HG02623 (cell line): ENCODE measurements around the gene VTN.

Source experiments
- ATAC-seq: cut with Tn5 transposase; IDR thresholded peaks from one replicate; pipeline ENCODE4 v1.9.1; 2021; ENCODE audit warnings: moderate library complexity; ENCODE audit not compliant: unreplicated experiment

VTN gene

GRCh38 chr17:28369684-28370034 lies 448 bp downstream of the VTN start:
- ATAC-seq: no peak

GRCh38 chr17:28368915-28369683 lies 1.0 kb downstream of the VTN start:
- ATAC-seq: no peak

DNA sequence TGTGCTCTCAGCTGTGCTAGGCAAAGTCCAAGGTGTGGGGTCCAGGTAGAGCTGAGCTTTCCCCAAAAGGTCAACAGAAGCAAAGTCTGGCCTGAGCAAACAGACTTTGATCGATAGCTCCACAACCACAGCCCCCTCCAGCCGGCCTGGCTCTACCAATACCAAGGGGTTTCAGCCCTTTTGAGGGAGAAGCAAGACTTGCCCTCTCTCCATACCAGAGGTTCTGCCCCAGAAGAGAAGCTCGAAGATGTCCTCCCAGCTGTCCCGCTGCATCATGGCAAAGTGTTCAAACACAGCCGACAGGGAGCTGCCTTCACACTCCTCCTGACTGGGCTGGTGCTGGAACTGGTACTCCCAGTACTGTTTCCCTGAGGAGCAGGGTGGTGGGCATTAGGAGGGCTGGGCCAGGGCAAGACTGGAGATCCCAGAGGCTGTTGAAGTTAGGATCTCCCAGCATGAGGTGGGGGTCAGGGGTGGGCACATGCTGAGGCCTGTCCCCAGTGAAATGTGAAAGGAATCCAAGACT lies 1.7 kb downstream of the VTN start:
- ATAC-seq: no peak

DNA sequence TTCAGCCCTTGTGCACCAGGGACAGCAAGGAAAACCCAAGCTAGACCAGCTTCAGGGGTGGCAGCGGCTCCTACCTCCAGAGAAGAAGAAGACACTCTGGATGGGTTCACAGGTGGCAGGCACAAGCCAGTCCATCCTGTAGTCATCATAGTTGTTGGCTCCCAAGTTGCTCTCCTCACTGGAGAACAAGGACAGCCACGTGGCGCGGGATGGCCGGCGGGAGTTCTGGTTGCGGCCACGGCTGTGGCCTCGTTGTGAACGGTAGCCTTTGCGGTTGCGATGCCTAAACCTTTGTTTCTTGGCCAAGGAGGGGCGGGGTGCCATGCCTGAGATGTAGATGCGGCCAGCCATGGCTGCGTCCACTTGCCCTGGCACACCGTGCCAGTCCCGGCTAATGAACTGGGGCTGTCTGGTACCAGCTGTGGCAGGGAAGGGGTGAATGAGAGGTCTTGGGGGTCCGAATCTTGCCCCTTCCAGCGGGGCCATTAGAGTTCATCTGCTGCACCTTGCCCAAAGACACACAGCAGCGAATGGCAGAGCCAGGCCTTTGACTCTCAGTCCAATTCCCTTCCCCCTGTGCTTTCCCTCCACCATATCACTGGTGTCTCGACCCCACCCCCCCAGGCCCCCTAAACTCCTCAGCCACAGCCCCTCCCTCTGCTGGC lies 2.3 kb downstream of the VTN start:
- ATAC-seq: no peak

DNA sequence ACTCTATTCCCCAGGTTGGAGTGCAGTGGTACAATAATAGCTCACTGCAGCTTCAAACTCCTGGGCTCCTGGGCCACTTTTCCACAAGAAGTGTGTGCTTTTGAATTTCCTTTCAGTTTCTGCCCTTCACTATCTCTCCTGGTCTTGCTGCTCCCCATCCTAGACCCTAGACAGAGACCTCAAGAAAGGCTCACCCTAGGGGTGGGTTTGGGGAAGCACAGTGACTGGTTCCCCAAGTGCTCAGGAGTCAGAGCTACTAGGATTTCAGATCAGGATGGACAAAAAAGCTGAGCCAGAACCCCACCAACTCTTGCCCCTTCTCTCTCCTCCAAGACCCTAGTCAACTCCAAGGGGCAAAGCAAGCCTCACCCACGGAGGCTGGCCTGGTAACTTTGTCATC lies 3.5 kb downstream of the VTN start:
- no peak for ATAC-seq

GRCh38 chr17:28365487-28365886 lies 4.6 kb downstream of the VTN start:
- no peak for ATAC-seq

- no peak for ATAC-seq
Measured at GRCh38 chr17:28364665-28365363, 5.3 kb downstream of the VTN start, which contains the start of gene SEBOX. SEBOX (minus strand) TSS chr17:28365199; CDS start chr17:28365151, 48 bp downstream.

DNA sequence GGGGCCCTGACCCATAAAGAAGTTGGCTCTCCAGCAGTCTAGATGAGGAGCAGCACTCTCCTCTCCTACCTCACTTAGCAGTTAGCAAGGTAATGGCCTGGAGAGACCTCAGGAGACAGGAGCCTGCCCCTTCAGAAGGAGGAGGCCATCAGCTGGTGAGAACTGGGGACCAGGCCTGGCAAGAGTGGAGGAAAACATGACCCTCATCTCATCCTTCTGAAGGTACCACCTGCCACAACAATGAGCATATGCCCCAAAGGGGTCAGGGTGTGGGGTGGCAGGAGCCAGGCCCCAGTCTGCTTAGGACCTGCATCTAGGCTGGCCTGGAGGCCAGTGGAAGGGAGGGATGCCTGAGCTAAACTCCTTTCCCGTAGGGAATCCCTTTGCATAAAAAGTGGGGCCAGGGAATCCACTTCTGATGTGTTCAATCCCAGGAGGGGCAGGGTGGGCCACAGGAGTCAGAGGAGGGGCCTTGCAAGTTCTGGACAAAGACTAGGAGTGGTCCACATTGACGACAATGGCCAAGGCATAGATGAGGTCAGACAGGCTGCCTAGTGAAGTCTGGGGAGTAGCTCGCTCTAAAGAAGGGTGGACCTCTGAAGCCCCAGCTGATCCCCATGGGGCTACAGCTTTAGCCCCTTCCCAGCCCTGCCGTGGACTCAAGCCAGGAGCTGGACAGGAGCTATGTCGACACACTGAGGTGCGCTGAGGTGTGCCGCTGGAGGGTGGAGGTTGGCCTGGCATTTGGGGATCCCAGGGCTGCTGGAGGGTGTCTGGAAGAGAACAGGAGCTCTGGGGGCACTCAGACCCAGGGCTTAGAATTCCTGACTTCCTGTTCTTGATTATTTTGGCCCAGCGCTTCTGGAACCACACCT lies 6.1 kb downstream of the VTN start:
- ATAC-seq: no peak

DNA sequence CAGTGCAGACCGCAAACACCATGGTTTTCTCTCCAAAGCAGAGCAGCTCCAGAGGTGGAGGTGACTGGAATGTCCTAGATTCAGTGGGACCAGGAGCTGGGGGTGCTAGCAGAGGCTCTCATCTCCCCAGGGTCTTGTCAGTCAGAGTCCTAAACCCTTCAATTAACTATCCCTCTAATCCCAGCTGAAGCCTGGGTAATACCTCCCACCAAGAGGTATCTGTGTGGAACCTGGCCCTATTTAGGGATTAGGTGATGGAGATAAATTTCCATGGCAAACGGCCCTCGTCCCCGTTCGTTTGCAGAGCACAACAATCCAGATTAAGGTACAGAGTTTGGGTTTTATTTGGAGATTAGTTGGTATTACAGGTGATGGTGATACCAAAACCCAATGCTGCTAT lies 6.9 kb downstream of the VTN start:
- no peak for ATAC-seq

DNA sequence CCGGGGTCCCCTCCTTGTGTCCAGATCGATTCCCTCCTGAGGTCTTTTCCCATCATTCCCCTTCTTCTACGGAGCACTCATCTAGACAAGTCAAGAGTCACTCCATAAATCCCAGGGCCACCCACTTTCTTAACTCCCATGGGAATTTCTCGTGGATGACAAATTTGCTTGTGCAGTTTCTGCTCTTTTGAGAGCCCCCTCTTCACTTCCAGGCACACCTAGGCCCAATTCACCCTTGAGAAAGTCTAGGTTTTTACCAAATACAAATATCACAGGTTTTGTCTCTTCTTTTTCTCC lies 12.3 kb downstream of the VTN start:
- no peak for ATAC-seq

DNA sequence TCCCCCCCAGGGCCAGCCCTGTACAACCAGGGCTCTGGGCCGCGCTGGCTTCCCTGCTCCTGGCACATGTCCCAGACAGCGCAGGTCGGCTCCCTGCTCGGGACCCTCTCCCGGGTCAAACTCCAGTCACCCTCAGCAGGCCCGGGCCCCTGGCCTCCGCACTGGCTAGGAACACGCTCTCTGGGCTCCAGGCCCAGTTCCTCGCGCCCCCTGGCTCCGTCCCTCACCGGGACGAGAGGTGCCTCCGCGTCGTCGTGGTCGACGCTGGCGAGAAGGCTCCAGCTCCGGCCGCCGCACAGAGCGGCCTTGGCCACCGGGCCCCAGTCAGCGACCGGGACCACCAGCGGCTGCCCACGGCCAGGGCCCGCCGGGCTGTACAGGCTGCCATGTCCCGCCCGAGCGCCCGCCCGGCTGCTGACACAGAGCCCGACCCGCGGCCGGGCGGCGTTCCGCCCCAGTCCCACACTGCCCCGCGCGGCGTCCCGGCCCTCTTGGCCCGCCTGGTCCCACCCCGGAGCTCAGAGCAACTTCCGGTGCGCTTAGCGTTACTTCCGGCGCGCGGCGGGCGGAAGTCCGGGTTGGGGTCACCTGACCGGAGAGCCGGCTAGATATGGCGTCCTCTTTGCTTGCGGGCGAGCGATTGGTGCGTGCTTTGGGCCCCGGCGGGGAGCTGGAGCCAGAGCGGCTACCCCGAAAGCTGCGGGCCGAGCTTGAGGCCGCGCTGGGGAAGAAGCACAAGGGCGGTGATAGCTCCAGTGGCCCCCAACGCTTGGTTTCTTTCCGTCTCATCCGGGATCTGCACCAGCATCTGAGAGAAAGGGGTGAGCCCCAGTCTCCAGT lies 12.8 kb downstream of the VTN start, which contains the start of gene POLDIP2:
Gene POLDIP2 (minus strand): TSS at position 467 of the 840 bp plus-strand sequence. CDS start 79 bp downstream, at position 388.
- ATAC-seq: peak; percentile 96

DNA sequence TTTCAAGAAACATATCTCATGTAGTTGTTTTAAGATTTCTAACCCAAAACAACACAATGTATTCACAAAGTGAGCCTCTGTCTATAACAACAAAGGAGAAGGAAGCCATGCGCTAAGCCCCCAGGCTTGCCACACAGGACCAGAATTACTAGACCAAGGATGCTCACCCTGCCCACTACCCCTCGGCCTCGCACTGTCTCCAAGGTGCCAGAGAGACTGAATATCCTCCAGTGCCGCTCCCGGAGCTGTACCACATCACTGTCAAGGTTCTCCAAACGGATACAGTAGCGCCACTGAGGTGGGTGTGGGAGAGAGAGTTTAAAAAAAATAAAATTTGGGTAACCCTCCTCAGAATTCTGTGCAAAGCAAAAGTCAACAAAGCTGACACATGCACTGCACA lies 19.8 kb downstream of the VTN start:
- ATAC-seq: no peak

DNA sequence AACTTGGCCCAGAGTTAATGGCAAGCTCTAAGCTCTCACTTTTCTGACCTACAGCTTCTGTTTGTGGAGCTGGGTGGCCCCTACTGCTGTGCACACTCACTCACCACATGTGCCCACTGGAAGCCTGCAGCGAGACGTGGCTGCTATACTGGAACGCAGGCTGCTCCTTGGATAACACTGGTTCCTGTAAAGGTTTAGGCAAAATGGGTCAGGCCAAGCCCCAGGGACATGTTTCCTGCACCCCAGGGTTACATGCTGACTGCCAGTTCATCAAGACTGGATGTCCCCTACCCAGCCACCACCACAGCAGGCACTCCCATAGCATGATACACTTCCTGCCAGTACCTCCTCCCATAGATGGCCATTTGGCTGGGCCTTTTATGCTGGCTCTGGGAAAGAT lies 21.1 kb downstream of the VTN start:
- ATAC-seq: no peak

GRCh38 chr17:28347261-28347891 lies 22.7 kb downstream of the VTN start:
- ATAC-seq: no peak

DNA sequence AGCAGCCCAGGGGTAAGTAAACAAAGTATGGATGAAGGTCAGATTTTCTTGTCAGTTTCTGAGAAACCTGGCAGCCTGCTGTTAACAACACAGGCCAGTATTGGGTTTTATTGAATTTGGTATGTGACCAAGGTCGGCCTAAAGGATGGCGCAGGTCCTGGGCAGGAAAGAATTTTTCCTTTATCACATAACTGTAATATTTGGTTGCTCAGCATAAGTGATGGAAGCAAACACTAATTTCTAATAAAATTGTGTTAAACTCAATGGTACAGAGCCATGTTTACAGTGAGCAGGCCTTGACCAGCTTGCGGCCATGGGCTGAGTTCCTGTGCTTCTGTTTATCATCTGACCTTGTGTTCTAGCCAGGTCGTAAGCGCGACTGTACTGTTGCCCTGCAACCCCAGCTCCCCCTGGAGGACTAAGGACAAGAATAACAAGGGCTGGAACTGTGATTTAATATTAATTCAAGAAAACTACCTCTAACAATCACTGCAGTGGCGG lies 23.3 kb downstream of the VTN start:
- no peak for ATAC-seq

DNA sequence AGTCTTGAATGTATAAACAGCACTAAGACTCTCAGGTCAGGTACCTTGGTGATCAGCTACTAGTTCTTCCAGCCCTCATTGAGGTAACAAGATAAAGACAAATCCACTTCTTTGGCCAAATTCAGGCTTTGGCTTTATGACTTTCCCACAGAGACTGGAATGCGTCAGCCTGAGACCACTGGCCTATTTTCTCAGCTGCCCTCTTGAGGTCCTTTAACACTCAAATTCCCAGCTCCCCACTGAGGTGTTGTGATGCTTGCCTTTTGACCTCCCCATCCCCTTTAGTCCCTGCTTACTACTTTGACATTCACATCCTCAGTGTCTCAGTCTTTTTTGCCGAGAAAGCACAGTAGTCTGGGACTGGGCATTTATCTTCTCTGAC lies 23.9 kb downstream of the VTN start:
- no peak for ATAC-seq

DNA sequence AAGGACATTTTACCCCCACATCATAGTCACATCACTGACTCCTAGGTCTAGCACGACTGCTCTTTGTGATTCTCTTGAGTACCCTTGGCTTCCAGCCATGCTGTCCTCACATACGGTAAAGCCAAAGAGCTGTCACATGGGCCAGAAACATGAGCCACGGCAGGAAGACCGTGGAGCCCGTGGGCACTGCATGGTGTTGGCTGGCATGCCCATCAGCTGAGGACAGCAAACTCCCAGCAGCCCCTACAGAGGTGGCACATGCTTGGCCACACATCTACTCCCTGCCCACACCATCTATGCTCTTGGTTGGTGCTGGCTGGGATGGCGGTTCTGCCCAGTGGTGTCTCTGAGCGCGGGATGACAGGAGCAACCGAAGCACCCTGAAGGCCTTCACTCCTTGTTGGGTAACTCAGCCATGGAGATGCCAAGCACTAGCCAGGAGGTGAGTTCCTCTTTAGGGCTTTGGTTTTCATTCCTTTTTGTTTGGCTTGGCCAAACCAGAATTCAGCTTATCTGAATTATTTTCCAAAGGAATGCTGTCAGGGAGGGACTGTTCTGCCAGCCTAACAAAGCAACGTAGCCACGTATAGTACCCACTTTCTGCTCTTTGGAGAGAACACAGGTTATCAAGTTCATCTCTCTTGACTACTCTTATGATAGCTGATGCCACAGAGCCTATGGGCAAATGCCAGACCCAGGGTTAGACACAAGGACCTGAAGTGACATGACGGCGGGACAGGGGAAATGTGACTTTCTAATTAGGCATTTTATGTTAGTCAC lies 24.5 kb downstream of the VTN start:
- no peak for ATAC-seq

DNA sequence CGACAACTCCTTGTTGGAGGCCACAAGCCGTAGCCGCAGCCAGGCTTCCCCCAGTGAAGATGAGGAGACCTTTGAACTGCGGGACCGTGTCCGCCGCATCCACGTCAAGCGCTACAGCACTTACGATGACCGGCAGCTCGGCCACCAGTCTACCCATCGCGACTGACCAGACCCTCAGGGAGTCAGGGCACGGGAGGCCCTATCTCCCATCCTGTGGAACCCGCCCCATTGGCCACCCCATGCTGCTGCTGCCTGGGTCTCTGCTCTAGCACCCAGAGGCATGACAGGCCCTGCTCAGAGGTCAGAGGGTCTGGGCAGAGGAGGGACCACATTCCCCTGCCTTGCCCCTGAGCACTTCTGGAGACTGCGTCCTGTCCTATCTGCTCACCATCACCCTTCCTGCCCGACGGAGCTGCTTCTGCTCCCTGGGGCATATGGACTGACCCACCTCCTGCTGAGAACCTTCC lies 25.6 kb downstream of the VTN start:
- ATAC-seq: no peak
